K562 (cell line): Measurements from ENCODE around the gene TRIP10. TPM values are rescaled to one million over a fixed set of nuclear protein-coding genes. Genes with fewer than 3 reads are reported as not detected.

Experiments
- BHLHE40 ChIP-seq: IDR thresholded peaks from 2 replicates; pipeline ENCODE4 v1.6.1; 2011; ENCODE audit warnings: low read length, improper control_type of control experiment
- CC2D1A ChIP-seq: fragments of 450-650 bp; IDR thresholded peaks from 2 replicates; pipeline ENCODE4 v1.6.1; 2017; ENCODE audit warnings: mild to moderate bottlenecking
- DPF2 ChIP-seq: fragments of 450-650 bp; IDR thresholded peaks from 2 replicates; pipeline ENCODE4 v1.6.1; 2016
- FOXA1 ChIP-seq: fragments of 450-650 bp; IDR thresholded peaks from 2 replicates; pipeline ENCODE4 v1.6.1; 2016; ENCODE audit warnings: mild to moderate bottlenecking, borderline replicate concordance
- HCFC1 ChIP-seq: IDR thresholded peaks from 2 replicates; pipeline ENCODE4 v1.6.1; 2012; ENCODE audit warnings: low read depth, low read length, improper control_type of control experiment
- JUN ChIP-seq, 2 experiments: sonication (generic) in 1 of 2; formaldehyde crosslinking in 1 of 2; IDR thresholded peaks; 2 replicates each; pipeline versions ENCODE4 v1.6.1 to v1.8.0; 2012 to 2022; ENCODE audit warnings: borderline replicate concordance in 2 of 2, mild to moderate bottlenecking in 2 of 2, improper control_type of control experiment in 1 of 2, low read depth in 1 of 2, low read length in 1 of 2, missing genetic modification reagents in 1 of 2
- KDM4B ChIP-seq, 2 experiments: fragments of 450-650 bp in 1 of 2; sonication (generic) in 1 of 2; IDR thresholded peaks; 2 replicates each; pipeline ENCODE4 v1.6.1; 2016 to 2017; ENCODE audit warnings: borderline replicate concordance in 2 of 2, antibody characterized with exemption in 1 of 2, low read depth in 1 of 2, mild to moderate bottlenecking in 1 of 2
- MYC ChIP-seq, 2 experiments: fragments of 250-450 bp in 1 of 2; sonication (Bioruptor Pico) in 1 of 2; IDR thresholded peaks; 2 replicates each; pipeline versions ENCODE4 v1.5.1 to v1.6.1; 2012 to 2021; ENCODE audit warnings: low read depth in 2 of 2, borderline replicate concordance in 1 of 2, improper control_type of control experiment in 1 of 2, low read length in 1 of 2, mild to moderate bottlenecking in 1 of 2, moderate library complexity in 1 of 2
- NFIC ChIP-seq: fragments of 450-650 bp; IDR thresholded peaks from 2 replicates; pipeline ENCODE4 v1.6.1; 2017; ENCODE audit warnings: mild to moderate bottlenecking, inconsistent platforms
- RBM34 ChIP-seq: fragments of 200-400 bp; formaldehyde crosslinking; IDR thresholded peaks from 2 replicates; pipeline ENCODE4 v1.6.1; 2018; ENCODE audit warnings: low read length, borderline replicate concordance; ENCODE audit not compliant: insufficient read depth
- TRIM28 ChIP-seq: fragments of 450-650 bp; IDR thresholded peaks from 2 replicates; pipeline ENCODE4 v1.6.1; 2017
- ZFX ChIP-seq: sonication (generic); formaldehyde crosslinking; IDR thresholded peaks from 2 replicates; pipeline ENCODE4 v1.8.0; 2022; ENCODE audit warnings: mild to moderate bottlenecking, missing genetic modification reagents, moderate library complexity
- ZNF175 ChIP-seq: fragments of 200-800 bp; sonication (Bioruptor generic); IDR thresholded peaks from 2 replicates; pipeline ENCODE4 v1.6.1; 2016; ENCODE audit warnings: low read depth, mild to moderate bottlenecking, missing genetic modification characterization, missing compliant biosample characterization
- polyA plus RNA-seq, 8 experiments: library from polyadenylated mRNA; depleted of rRNA in 4 of 8; stranded (reverse) in 5 of 8; unstranded in 3 of 8; fragments of >200 nt; fragmentation: Nextera tagmentation in 2 of 8; fragmentation: Illumina TruSeq in 1 of 8; extraction: Ambion mirVana in 2 of 8; extraction: Trizol in 1 of 8; gene quantifications; 2 replicates each; pipeline versions ENCODE4 v1.2.1 to v1.2.3, GENCODE V29; 2011 to 2014; ENCODE audit warnings: inconsistent platforms in 1 of 8, missing spikeins in 1 of 8
- total RNA-seq, 7 experiments: library from RNA; depleted of rRNA in 6 of 7; stranded (reverse); fragments of >200 nt in 6 of 7; fragmentation: Illumina TruSeq in 2 of 7; extraction: Trizol in 2 of 7; gene quantifications; 2 replicates each; pipeline versions ENCODE4 v1.2.1 to v1.2.3, GENCODE V29; 2011 to 2021; ENCODE audit warnings: low replicate concordance in 1 of 7

The TRIP10 gene
- total and polyA plus RNA-seq, 9 of the 15 experiments (the other 6 are each of a cell fraction or from before 2014, with no cell fraction given) = 1.2 to 66.8 (median 36.1) TPM

DNA sequence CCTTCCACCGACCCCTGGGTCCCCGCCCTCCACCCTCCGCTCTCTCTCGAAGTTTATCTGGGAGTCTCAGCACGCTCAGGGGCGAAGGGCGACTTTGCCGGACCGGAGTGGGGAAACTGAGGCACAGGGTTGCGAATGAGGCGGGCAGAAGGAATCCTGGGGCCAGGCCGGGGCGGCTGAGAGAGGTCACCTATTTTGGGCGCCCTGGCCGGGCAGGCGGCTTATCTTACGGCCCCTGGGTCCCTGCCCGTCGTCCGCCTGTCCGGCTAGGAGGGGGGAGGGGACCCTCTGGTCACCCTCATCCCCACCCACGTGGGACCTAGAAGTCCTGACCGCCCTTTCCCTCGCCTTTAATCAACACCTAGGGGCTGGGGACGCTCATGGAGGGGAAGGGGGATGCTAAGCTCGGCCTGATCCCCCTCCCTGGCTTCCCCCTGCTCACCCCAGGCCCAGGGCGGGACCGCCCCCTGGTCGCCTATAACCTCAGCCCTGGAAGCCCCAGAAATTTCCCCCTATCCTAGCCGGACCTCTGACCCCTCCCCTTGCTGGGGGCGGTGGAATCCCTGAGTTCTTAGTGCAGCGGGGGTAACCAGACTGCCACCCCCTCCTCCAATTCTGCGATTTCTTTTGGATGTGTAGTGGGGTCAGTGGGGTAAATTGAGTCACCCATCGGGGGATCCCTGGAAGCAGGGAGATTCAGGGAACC is 556 bp downstream of the TRIP10 start (continued):
- TF ChIP-seq RBM34 (no peak), NFIC (peak; percentile 41; the same call in 1 of the 2 replicates), MYC (IDR thresholded peaks at IDR 0.05; ENCODE audit: low read depth, low read length) (peak; percentile 73), MYC (CRISPR knock-in tag; IDR thresholded peaks at IDR 0.05; ENCODE audit: borderline replicate concordance, low read depth) (0 out of 2 replicates have a peak, but pooled peaks have one; percentile 26), ZNF175 (CRISPR knock-in tag) (no peak), FOXA1 (no peak), HCFC1 (no peak; the same call in 1 of the 2 replicates), JUN (IDR thresholded peaks at IDR 0.05; ENCODE audit: borderline replicate concordance, low read depth, low read length) (no peak), JUN (CRISPR knock-in tag; IDR thresholded peaks at IDR 0.05; ENCODE audit: borderline replicate concordance) (no peak), CC2D1A (no peak), DPF2 (peak; percentile 54), KDM4B (IDR thresholded peaks at IDR 0.05; ENCODE audit: borderline replicate concordance in 2 of 2, low read depth in 1 of 2) (no peak), TRIM28 (no peak), ZFX (CRISPR knock-in tag) (peak; percentile 53), BHLHE40 (no peak)
